BLaER1 treated with 17β-estradiol and CSF1 and Interleukin-3, amounts not matched to agents 10 nM and 100 nM (cell line): Measurements from ENCODE around the gene STX11.

Source experiments
- H3K27ac ChIP-seq, 11 experiments: shearing (Covaris generic); formaldehyde crosslinking; 2 replicates each; pipeline ENCODE4 v1.8.1; 2022
- H3K27me3 ChIP-seq, 11 experiments: shearing (Covaris generic); formaldehyde crosslinking; 2 replicates each; pipeline ENCODE4 v1.8.1; 2022
- H3K36me3 ChIP-seq, 11 experiments: shearing (Covaris generic); formaldehyde crosslinking; 2 replicates each; pipeline ENCODE4 v1.8.1; 2022
- H3K4me1 ChIP-seq, 10 experiments: shearing (Covaris generic); formaldehyde crosslinking; 2 replicates each; pipeline ENCODE4 v1.8.1; 2022
- H3K4me2 ChIP-seq, 11 experiments: shearing (Covaris generic); formaldehyde crosslinking; 2 replicates each; pipeline ENCODE4 v1.8.1; 2022
- H3K4me3 ChIP-seq, 10 experiments: shearing (Covaris generic); formaldehyde crosslinking; 2 replicates each; pipeline ENCODE4 v1.8.1; 2022
- H3K9ac ChIP-seq, 11 experiments: shearing (Covaris generic); formaldehyde crosslinking; 2 replicates each; pipeline ENCODE4 v1.8.1; 2022
- H3K9me3 ChIP-seq, 11 experiments: shearing (Covaris generic); formaldehyde crosslinking; replicated peaks in 1 of 11; 2 replicates each; pipeline ENCODE4 v1.8.1; 2022
- H4K20me1 ChIP-seq, 11 experiments: shearing (Covaris generic); formaldehyde crosslinking; 2 replicates each; pipeline ENCODE4 v1.8.1; 2022
- Cebpa-rat ChIP-seq, 11 experiments: shearing (Covaris generic); IDR thresholded peaks; 2 replicates each; pipeline ENCODE4 v1.8.1; 2022

STX11 gene

GRCh38 chr6:144234935-144235334 lies 84.6 kb downstream of the STX11 start:
- H3K9ac ChIP-seq = no peak overlapping the region
- H3K4me2 ChIP-seq = no peak overlapping the region
- H3K4me1 ChIP-seq = no peaks in the 10 kb centered on the region
- H3K9me3 ChIP-seq = peaks cover 0 to 8% (median 0%) of the 10 kb centered on the region in 11 experiments; a peak in 3 of 22 replicates
- no peaks in the 10 kb centered on the region for H3K36me3 ChIP-seq
- H3K27ac ChIP-seq = no peak overlapping the region
- no peak for TF ChIP-seq Cebpa-rat (IDR thresholded peaks at IDR 0.05)
- no peaks in the 10 kb centered on the region for H4K20me1 ChIP-seq
- no peak overlapping the region for H3K4me3 ChIP-seq
- no peaks in the 10 kb centered on the region for H3K27me3 ChIP-seq
